Activated CD8-positive, alpha-beta T cell treated with anti-CD3 and anti-CD28 coated beads, Interleukin-2, amount 10 ng/mL, durations not matched to agents 7 days and 5 days (primary cell): ENCODE measurements around the gene PLXNC1. TPM values are rescaled to one million over a fixed set of nuclear protein-coding genes. Genes with fewer than 3 reads are reported as not detected.
A peak's percentile ranks its signal among the peaks of the same experiment; 100 is the strongest.

Source experiments
- ATAC-seq: fragments of 150-1000 bp; cut with Tn5 transposase; one replicate; pipeline ENCODE4 v1.10.0; 2021; ENCODE audit warnings: moderate library complexity
- CTCF ChIA-PET: fragments of 350-600 bp; sonication (Branson Sonifier 250); formaldehyde crosslinking; loops from one replicate; lab custom pipeline; 2021; ENCODE audit warnings: antibody characterized with exemption; lab: Charles Lee
- POLR2A ChIA-PET: fragments of 350-600 bp; sonication (Branson Sonifier 250); formaldehyde crosslinking; loops from one replicate; lab custom pipeline; 2021; ENCODE audit warnings: antibody characterized with exemption; lab: Charles Lee
- DNase-seq: peaks from one replicate; pipeline ENCODE4 v3.0.0-alpha.2; 2020
- H3K27ac Mint-ChIP-seq: one replicate; pipeline ENCODE4 v1.8.0; 2021; ENCODE audit warnings: mild to moderate bottlenecking, mixed read lengths
- H3K27me3 Mint-ChIP-seq: one replicate; pipeline ENCODE4 v1.8.0; 2021; ENCODE audit warnings: low read depth, mixed read lengths
- H3K36me3 Mint-ChIP-seq: one replicate; pipeline ENCODE4 v1.8.0; 2021; ENCODE audit warnings: low read depth, mixed read lengths
- H3K4me1 Mint-ChIP-seq: one replicate; pipeline ENCODE4 v1.8.0; 2021; ENCODE audit warnings: low read depth, mixed read lengths
- H3K4me3 Mint-ChIP-seq: one replicate; pipeline ENCODE4 v1.8.0; 2021; ENCODE audit warnings: mild to moderate bottlenecking, mixed read lengths
- H3K9me3 Mint-ChIP-seq: one replicate; pipeline ENCODE4 v1.8.0; 2022; ENCODE audit warnings: mixed read lengths; ENCODE audit not compliant: insufficient read depth
- total RNA-seq, 2 experiments: library from RNA; stranded (reverse); gene quantifications; one replicate each; pipeline ENCODE4 v1.2.3, GENCODE V29; 2021

Gene PLXNC1
- total RNA-seq: 10 to 100 TPM; 43.8 to 45.6 TPM

GRCh38 chr12:94147991-94148738, at the start of gene PLXNC1:
Gene PLXNC1, plus strand, starts transcription at chr12:94148577. Its CDS starts 395 bp downstream, at chr12:94148972.
- Mint-ChIP-seq H3K9me3 (no peaks in the 10 kb centered on the region), H3K27ac (peak within 1 kb of the TSS; percentile 75), H3K36me3 (peaks cover 28% of the 10 kb centered on the region), H3K4me1 (peaks cover 53% of the 10 kb centered on the region), H3K4me3 (peak within 1 kb of the TSS; percentile 95), H3K27me3 (peaks cover 28% of the 10 kb centered on the region)
- DNase-seq: peak; percentile 88
- ChIA-PET POLR2A (interaction anchor here (0.6 to 2.5 kb wide), 6 partner anchors 10 to 123 kb away, joined by 3 to 13 read pairs (median 6); no protein-coding TSS in a partner anchor), CTCF (interaction anchor here (1.3 to 3.2 kb wide), 8 partner anchors 10 to 311 kb away, joined by 4 to 29 read pairs (median 6); no protein-coding TSS in a partner anchor)
- peak; percentile 64 for ATAC-seq

GRCh38 chr12:94099191-94099590, 49.2 kb upstream of the PLXNC1 start:
- Mint-ChIP-seq H3K4me3 (no peak overlapping the region), H3K36me3 (no peaks in the 10 kb centered on the region), H3K4me1 (peaks cover 39% of the 10 kb centered on the region), H3K9me3 (no peaks in the 10 kb centered on the region), H3K27ac (no peak overlapping the region), H3K27me3 (peaks cover 11% of the 10 kb centered on the region)
- DNase-seq: no peak
- ATAC-seq: no peak
- POLR2A ChIA-PET: interaction anchor here (1.0 kb wide), 1 partner anchor 530 kb away, joined by 3 read pairs; no protein-coding TSS in a partner anchor
- CTCF ChIA-PET: interaction anchor here (0.8 to 7.8 kb wide), 6 partner anchors 22 to 528 kb away, joined by 4 to 259 read pairs (median 101); partner anchors contain the start of gene SOCS2

GRCh38 chr12:94099632-94100031, 48.7 kb upstream of the PLXNC1 start:
- ChIA-PET POLR2A (interaction anchor here (1.0 kb wide), 1 partner anchor 530 kb away, joined by 3 read pairs; no protein-coding TSS in a partner anchor), CTCF (interaction anchor here (0.8 to 7.8 kb wide), 12 partner anchors 22 to 1111 kb away, joined by 4 to 259 read pairs (median 52); partner anchors contain the start of gene SOCS2)
- DNase-seq: no peak
- no peak for ATAC-seq
- Mint-ChIP-seq H3K9me3 (no peaks in the 10 kb centered on the region), H3K4me1 (peaks cover 39% of the 10 kb centered on the region), H3K36me3 (no peaks in the 10 kb centered on the region), H3K27me3 (peaks cover 11% of the 10 kb centered on the region), H3K4me3 (no peak overlapping the region), H3K27ac (no peak overlapping the region)

- Mint-ChIP-seq H3K27ac (peak overlapping the region; percentile 56), H3K9me3 (no peaks in the 10 kb centered on the region), H3K4me3 (peak overlapping the region; percentile 35), H3K4me1 (peaks cover 39% of the 10 kb centered on the region), H3K36me3 (no peaks in the 10 kb centered on the region), H3K27me3 (peaks cover 8% of the 10 kb centered on the region)
- CTCF ChIA-PET: interaction anchor here (0.6 to 7.8 kb wide), 35 partner anchors 10 to 1112 kb away, joined by 3 to 259 read pairs (median 14); partner anchors contain the start of gene SOCS2
- POLR2A ChIA-PET: interaction anchor here (1.0 to 1.2 kb wide), 2 partner anchors 333 to 531 kb away, joined by 5 to 6 read pairs; no protein-coding TSS in a partner anchor
- ATAC-seq (no peak), DNase-seq (peak; percentile 37)
Observed at GRCh38 chr12:94100211-94100627, 48.2 kb upstream of the PLXNC1 start.

DNA sequence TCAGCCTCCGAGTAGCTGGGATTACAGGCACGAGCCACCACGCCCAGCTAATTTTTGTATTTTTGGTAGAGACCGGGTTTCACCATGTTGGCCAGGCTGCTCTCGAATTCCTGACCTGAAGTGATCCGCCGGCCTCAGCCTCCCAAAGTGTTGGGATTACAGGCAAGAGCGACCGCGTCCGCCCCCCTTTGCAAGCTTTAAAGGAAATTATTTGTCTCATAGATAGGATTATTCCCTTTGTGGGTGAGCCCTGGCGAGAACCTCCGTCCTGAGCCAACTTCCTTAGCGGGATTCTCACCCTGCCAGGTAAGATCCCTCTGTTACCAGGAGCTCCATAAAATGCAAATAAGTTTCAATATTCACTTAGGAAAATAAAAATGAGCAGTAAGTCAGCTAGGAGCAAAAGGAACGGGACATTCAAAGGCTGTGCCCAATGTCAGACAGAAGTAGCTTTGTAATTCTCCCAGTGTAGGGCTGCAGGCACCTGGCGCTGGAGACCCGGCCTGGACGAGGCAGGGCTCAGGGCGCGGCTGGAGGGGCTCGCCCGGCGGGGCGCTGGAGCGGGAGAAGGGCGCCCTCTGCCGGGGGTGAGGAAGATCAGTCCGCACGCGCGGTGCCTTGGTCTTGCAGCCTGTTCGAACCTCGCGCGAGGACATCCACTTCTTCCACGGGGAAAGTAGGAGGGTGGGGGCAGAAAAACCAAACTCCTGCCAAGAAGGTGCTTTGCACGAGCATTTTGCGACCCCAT, 47.2 kb upstream of the PLXNC1 start:
- Mint-ChIP-seq H3K36me3 (no peaks in the 10 kb centered on the region), H3K27me3 (peaks cover 10% of the 10 kb centered on the region), H3K4me1 (peaks cover 39% of the 10 kb centered on the region), H3K4me3 (peak overlapping the region; percentile 79), H3K27ac (peak overlapping the region; percentile 84), H3K9me3 (no peaks in the 10 kb centered on the region)
- ChIA-PET CTCF (interaction anchor here (0.6 to 7.8 kb wide), 116 partner anchors 11 to 1113 kb away, joined by 3 to 259 read pairs (median 5); partner anchors contain the start of genes CEP83, CRADD, MRPL42 and SOCS2), POLR2A (interaction anchor here (0.6 to 1.8 kb wide), 9 partner anchors 23 to 715 kb away, joined by 3 to 8 read pairs (median 5); partner anchors contain the start of gene UBE2N)
- ATAC-seq (peak; percentile 86), DNase-seq (peak; percentile 83)

- DNase-seq (peak; percentile 93), ATAC-seq (peak; percentile 85)
- H3K4me1 Mint-ChIP-seq: peaks cover 39% of the 10 kb centered on the region
- H3K36me3 Mint-ChIP-seq: no peaks in the 10 kb centered on the region
- peaks cover 9% of the 10 kb centered on the region for H3K27me3 Mint-ChIP-seq
- no peaks in the 10 kb centered on the region for H3K9me3 Mint-ChIP-seq
- ChIA-PET CTCF (interaction anchor here (0.6 to 7.8 kb wide), 153 partner anchors 10 to 1316 kb away, joined by 3 to 259 read pairs (median 5); partner anchors contain the start of genes CEP83, CRADD, EEA1 and MRPL42), POLR2A (interaction anchor here (0.6 to 1.8 kb wide), 9 partner anchors 9 to 715 kb away, joined by 3 to 8 read pairs (median 4); partner anchors contain the start of genes SOCS2 and UBE2N)
- H3K4me3 Mint-ChIP-seq: peak overlapping the region; percentile 79
- H3K27ac Mint-ChIP-seq: peak overlapping the region; percentile 84
Observed at GRCh38 chr12:94101738-94102660, 46.4 kb upstream of the PLXNC1 start.

- ATAC-seq (no peak), DNase-seq (no peak)
- ChIA-PET CTCF (interaction anchor here (0.9 to 7.8 kb wide), 13 partner anchors 13 to 707 kb away, joined by 3 to 259 read pairs (median 58); partner anchors contain the start of gene SOCS2), POLR2A (interaction anchor here (1.1 kb wide), 1 partner anchor 601 kb away, joined by 3 read pairs; no protein-coding TSS in a partner anchor)
- H3K27ac Mint-ChIP-seq: peak overlapping the region; percentile 1
- no peaks in the 10 kb centered on the region for H3K9me3 Mint-ChIP-seq
- H3K4me1 Mint-ChIP-seq: peaks cover 40% of the 10 kb centered on the region
- no peak overlapping the region for H3K4me3 Mint-ChIP-seq
- H3K27me3 Mint-ChIP-seq: peaks cover 6% of the 10 kb centered on the region
- H3K36me3 Mint-ChIP-seq: no peaks in the 10 kb centered on the region
Observed at GRCh38 chr12:94103986-94104385, 44.4 kb upstream of the PLXNC1 start.

GRCh38 chr12:94107910-94108309, 40.5 kb upstream of the PLXNC1 start:
- no peaks in the 10 kb centered on the region for H3K9me3 Mint-ChIP-seq
- CTCF ChIA-PET: interaction anchor here (1.1 kb wide), 2 partner anchors 605 kb away, joined by 3 to 4 read pairs; no protein-coding TSS in a partner anchor
- no peak for ATAC-seq

GRCh38 chr12:94109160-94109559, 39.2 kb upstream of the PLXNC1 start:
- Mint-ChIP-seq H3K27me3 (peaks cover 4% of the 10 kb centered on the region), H3K9me3 (no peaks in the 10 kb centered on the region), H3K4me3 (no peak overlapping the region), H3K4me1 (peaks cover 5% of the 10 kb centered on the region), H3K36me3 (no peaks in the 10 kb centered on the region), H3K27ac (no peak overlapping the region)
- CTCF ChIA-PET: interaction anchor here (0.8 to 1.1 kb wide), 2 partner anchors 26 to 607 kb away, joined by 4 read pairs; no protein-coding TSS in a partner anchor
- POLR2A ChIA-PET: no interaction called here
- ATAC-seq: peak; percentile 67
- DNase-seq: peak; percentile 27

More at GRCh38 chr12:94107910-94108309, 40.5 kb upstream of the PLXNC1 start:
- H3K4me1 Mint-ChIP-seq: peaks cover 10% of the 10 kb centered on the region
- peaks cover 4% of the 10 kb centered on the region for H3K27me3 Mint-ChIP-seq
- no peaks in the 10 kb centered on the region for H3K36me3 Mint-ChIP-seq
- DNase-seq: no peak
- POLR2A ChIA-PET: no interaction called here
- H3K27ac Mint-ChIP-seq: no peak overlapping the region
- H3K4me3 Mint-ChIP-seq: no peak overlapping the region

GRCh38 chr12:94110258-94110657, 38.1 kb upstream of the PLXNC1 start:
- Mint-ChIP-seq H3K27me3 (peaks cover 4% of the 10 kb centered on the region), H3K36me3 (no peaks in the 10 kb centered on the region), H3K4me3 (no peak overlapping the region), H3K4me1 (peaks cover 5% of the 10 kb centered on the region), H3K9me3 (no peaks in the 10 kb centered on the region), H3K27ac (no peak overlapping the region)
- ATAC-seq: no peak
- no peak for DNase-seq
- ChIA-PET POLR2A (no interaction called here), CTCF (interaction anchor here (1.0 to 3.3 kb wide), 2 partner anchors 8 to 344 kb away, joined by 3 to 36 read pairs; no protein-coding TSS in a partner anchor)
